HG02610 (cell line): ENCODE data around the gene CUL3.
"Not testable (repeated sequence)": the region's sequence is repeated elsewhere in the genome, so short reads cannot be mapped to it uniquely, and the experiment has no call there.

Experiments
- ATAC-seq: cut with Tn5 transposase; IDR thresholded peaks from one replicate; pipeline ENCODE4 v1.9.1; 2021; ENCODE audit warnings: mild to moderate bottlenecking, moderate library complexity; ENCODE audit not compliant: unreplicated experiment

CUL3 gene

DNA sequence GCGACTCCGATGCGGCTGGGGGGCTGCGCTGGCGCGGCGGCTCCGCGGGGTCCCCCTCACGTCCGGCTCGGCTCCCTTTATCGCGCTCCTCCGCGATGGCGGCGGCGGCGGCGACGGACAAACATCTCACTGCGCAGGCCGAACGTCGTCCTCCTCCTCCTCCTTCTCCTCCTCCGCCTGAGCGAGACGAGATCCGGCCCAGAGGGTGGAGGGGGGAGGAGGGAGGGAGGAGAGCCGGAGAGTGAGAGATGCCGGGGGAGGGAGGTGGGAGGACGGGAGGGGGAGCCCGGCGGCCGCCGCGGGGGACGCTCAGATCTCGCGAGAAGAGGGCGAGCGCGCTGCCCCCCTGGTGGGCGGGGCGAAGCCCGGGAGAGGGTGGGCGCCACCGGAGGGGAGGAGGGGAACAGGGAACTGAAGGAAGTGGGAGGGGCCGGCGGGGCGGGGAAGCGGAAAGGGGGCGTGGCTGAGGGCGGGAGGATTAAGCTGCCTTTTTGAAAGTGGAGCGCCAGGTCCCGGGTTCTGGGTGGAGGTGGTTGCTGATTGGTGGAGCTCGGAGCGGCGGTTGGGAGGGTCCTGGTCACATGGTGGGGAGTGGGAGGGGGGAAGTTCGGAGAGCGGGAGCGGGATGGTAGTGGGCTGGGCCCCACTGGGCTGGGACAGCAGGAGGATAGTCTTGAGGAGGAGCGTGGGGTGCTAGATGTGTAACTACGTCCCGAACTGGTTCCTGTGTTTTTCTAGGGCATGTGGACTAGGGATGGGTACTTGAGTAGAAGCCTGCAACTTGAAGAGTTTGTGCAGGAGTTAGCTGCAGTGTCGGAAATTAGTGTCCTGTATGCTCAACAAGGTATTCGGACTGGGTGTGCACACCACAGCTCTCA is at the start of gene CUL3:
Gene CUL3, minus strand, starts transcription at position 153 of the 878 bp plus-strand sequence. CDS start 354 bp downstream, outside the sequence.
- peak; percentile 81 for ATAC-seq

DNA sequence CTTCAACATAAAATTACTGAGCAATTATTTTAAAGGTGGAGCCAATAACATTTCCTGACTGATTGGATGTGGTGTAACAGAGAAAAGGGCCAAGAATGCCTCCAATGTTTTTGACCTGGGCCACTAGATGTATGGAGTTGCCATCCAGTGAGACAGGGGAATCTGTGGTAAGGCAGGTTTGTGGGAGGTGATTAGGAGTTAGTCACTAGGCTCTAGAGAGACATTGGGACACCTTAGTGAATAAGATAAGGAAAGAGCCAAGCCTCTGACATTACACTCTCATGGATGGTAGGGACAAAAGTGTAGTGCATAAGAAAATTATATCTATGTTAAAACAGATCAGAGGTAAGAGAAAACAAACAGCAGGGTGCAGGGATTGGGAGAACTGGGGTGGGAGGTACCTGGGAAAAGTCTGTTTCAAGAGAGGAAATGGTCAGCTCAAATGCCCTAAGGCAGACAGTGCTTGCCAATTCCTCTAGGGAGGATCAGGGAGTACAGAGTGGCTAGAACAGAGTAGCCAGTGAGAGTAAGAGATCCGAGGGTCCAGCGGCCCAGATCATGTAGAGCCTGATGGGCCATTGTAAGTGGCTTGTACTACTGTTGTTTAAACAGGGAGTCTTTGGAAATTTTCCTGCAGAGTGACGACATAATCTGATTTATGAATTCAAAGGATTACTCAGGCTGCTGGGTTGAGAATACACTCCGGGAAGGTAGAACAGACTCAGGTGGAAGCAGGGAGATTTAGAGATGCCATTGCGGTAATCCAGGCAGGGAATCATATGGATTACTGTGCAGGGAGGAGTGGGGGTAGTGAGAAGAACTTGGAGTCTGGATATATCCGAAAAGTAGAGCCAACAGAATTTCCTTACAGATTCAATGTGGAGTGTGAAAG is 45.7 kb upstream of the CUL3 start:
- ATAC-seq = no peak

DNA sequence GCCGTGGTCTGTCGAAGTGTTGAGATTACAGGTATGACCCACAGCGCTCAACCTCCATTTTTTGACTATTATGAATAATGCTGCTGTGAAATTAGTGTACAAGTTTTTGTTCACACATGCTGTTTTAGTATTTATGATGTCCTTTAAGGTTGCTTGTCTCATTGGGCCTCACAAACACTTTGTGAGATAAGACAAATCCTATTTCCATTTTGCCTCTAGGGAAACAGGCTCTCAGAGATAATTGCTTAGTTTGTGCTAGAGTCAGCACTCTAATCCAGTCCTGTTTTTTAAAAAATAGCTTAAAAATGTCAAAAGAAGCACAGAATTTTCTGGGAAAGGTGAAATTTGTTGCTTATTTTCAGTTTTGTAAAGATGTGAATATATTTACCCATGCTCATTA is 43.3 kb upstream of the CUL3 start:
- no peak for ATAC-seq

DNA sequence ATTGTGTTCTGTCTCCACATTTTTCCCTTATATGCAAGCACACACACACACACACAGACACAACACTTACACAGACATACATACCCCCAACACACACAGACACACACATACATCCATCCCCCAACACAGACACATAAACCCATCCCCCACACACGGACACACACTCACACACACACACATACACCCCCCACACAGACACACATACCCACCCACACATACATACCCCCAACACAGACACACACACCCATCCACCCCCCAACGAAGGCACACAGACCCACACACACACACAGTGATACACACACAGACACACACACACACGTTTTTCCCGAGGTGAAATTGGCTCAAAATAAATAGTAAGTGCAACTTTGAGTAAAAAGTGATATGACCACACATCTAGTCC is 41.6 kb upstream of the CUL3 start:
- ATAC-seq = no peak

DNA sequence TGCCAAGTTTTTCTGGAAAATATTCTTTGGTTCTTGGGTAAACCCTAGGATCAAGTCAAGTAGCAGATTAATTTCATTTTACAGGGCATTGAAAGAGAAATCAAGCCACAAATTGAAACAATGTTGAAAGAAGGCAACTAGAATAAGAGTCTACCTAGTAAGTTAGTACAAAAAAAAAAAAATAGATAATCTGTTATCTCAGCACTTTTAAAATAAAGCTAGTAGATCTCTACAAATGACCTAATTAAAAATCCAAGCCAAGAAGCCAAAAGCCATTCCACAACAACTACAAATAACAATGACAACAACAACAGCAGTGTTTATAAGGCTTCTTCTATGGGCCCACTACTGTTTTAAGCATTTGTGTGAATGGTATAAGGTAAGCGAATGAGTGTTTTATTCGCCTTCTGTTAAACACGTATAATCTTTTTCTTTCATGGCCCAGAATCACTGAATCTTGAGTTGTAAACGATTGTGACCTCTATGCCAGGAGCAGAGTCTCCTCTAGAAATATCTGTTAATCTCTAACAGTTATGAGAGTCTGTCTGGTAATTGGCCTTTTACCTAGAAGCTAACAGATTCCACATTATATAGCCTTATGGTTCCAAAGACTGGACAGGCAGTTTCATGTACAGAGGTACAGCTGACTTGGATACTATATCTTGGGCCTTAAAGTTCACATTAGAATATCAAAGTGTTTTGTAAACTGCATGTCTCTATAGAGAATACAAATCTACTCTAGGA is 28.6 kb upstream of the CUL3 start:
- ATAC-seq = no peak

DNA sequence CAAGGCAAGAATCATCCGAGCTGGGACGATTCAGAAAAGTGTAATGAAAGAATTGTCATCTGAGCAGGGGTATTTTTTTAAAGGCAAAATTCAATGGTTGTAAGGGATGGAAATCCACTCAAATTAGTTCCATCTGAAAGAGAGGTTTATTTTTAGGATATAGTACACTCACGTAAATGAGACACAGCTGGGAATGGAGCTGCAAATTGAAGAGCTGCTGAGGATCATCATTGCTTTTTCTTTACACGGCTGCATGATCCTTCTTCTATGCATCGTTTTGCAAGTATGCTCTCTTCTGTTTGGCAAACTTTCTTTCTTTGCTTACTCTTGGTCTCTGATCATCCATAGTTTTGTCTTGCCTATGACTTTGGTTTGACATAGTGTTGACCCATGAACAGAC is 27.4 kb upstream of the CUL3 start:
- ATAC-seq = no peak

DNA sequence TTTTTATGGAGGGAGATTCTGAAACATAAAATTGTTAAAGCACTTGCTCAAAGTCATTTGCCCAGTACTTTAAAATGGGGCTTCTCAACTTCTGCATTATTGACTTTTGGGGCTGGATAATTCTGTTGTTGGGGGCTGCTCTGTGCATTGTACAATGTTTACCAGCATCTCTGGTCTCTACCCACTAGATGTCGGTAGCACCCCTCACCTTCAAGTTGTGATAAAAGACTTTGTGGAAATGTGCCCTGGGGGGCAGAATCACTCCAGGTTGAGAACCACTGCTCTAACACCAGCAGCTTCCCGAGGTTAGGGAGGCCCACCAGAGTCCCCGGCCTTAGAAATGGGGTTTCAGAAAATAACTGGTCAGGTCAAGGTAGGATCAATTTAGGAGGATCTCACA is 26.8 kb upstream of the CUL3 start:
- ATAC-seq = no peak

DNA sequence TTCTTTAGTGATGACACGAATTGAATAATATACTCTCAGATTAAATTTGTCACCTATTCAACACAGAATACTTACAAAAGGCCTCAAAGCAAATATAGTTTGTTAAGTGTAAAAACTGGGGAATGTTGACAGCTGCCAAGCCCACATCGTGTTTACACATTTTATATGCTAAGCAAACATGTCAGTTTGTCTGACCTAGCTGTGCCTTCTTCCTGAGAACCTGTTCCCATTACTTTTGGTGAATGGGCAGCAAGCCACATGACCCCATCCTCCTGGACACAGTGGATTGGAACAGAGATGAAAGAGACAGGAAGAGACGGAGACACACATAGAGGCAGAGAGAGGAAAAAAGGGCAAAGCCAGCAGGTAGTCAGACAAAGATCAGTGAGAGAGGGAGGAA is 22.9 kb upstream of the CUL3 start:
- ATAC-seq = no peak

DNA sequence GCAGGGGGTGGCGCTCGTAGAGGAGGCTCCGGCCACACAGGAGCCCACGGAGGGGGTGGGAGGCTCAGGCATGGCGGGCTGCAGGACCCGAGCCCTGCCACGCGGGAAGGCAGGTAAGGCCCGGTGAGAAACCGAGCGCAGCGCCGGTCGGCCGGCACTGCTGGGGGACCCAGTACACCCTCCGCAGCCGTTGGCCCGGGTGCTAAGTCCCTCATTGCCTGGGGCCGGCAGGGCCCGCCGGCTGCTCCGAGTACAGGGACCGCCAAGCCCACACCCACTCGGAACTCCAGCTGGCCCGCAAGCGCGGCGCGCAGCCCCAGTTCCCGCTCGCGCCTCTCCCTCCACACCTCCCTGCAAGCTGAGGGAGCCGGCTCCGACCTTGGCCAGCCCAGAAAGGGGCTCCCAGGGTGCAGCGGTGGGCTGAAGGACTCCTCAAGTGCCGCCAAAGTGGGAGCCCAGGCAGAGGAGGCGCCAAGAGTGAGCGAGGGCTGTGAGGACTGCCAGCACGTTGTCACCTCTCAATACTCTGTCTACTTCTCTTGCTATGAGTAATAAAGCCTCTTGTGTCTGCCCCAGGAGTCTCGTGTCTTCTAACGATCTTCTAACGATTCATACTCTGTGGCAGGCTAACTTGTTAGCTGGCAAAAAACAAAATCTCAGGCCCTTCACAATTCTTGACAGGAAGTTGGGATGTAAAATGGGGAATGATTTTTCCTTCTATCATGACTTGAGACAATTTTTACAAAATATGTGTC is 18.8 kb upstream of the CUL3 start:
- ATAC-seq = not testable (repeated sequence)

DNA sequence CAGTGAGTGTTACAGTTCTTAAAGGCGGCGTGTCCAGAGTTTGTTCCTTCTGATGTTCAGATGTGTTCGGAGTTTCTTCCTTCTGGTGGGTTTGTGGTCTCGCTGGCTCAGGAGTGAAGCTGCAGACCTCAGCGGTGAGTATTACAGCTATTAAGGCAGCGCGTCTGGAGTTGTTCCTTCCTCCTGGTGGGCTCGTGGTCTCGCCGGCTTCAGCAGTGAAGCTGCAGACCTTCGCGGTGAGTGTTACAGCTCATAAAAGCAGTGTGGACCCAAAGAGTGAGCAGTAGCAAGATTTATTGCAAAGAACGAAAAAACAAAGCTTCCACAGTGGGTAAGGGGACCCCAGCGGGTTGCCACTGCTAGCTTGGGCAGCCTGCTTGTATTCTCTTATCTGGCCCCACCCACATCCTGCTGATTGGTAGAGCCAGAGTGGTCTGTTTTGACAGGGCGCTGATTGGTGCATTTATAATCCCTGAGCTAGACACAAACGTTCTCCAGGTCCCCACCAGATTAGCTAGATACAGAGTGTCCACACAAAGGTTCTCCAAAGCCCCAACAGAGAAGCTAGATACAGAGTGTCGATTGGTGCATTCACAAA is 17.7 kb upstream of the CUL3 start:
- ATAC-seq = not testable (repeated sequence)

DNA sequence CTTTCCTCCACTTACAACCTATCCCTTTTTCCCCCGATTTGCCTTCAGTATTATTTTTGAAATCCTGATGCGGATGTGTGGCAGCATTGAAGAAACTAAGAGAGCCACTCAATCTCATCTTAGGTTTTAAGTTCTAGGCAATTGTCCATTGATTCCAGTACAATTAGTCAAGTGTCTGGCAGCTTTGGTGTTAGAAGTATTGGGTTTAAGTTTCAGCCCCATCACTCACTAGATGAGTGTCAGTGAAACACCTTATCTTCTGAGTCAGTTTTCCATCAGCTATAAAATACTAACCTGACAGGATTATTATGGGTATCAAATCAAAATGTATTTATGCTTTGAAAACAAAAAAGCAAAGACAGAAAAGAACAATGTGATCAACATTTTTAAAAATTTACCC is 16.8 kb upstream of the CUL3 start:
- peak; percentile 41 for ATAC-seq

DNA sequence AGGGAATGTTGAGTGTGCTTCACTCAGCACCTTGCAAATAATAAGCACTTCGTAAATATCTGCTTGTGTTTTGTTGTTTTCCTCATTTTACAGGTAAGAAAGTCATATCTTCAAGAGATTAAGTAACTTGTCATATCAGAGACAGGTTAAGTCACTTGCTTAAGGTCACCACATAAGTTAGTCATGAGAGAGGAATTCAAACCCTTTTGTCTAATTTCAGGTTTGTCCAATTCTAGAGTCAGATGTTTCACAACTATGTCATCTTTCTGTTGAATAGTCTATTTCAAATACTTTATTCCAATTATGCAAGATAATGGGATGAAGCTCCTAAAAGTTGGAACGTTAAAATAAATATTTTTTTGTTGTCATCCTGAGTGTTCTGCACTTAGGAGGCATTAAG is 13.5 kb upstream of the CUL3 start:
- no peak for ATAC-seq

DNA sequence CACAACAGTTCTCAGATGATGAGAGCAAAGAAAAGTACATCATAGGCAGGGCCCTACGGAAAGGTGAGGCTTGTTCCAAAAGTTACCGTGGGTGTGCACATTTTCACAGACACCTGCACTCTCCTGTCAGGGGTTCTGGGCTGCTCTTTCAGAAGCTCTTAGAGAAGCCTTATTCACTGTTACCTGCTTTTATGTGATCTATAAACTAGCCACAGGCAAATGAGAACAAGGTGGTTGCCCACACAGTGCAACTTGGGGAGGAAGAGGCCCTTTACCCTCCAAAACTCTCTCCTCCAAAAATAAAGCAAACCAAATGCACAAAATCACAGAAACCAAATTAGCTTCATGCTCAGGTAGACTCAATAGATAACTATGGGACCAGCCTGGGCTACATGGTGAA is 11.1 kb upstream of the CUL3 start:
- no peak for ATAC-seq

DNA sequence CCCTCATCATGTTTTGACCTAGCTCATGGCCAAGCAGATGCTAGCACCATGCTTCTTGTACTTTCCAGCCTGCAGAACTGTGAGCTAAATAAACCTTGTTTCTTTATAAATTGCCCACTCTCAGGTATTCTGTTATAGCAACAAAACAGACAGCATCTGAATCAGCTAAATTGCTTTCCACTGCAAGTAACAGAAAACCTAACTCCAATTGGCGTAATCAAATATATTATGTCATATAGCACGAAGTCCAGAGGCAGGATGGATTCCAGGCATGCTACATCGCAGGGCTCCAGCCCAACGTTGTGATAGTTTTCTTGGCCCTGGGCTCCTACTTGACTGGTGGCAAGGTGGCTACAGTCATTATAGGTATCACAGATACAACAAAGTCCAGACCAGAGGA is 10.4 kb upstream of the CUL3 start:
- ATAC-seq = no peak

DNA sequence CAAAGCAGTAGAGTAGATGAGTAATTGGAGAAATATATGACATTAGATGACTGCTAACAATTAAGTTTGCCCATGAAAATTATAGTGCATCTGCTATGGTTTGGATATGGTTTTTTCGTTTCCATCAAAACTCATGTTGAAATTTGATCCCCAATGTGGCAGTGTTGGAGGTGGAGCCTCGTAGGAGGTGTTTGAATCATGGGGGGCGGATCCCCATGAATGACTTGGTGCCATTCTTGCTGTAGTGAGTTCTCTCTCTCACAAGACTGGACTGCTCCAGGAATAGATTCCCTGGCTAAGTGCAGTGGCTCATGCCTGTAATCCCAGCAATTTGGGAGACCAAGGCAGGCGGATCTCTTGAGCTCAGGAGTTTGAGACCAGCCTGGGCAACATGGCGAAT is 9.7 kb upstream of the CUL3 start:
- ATAC-seq = no peak

DNA sequence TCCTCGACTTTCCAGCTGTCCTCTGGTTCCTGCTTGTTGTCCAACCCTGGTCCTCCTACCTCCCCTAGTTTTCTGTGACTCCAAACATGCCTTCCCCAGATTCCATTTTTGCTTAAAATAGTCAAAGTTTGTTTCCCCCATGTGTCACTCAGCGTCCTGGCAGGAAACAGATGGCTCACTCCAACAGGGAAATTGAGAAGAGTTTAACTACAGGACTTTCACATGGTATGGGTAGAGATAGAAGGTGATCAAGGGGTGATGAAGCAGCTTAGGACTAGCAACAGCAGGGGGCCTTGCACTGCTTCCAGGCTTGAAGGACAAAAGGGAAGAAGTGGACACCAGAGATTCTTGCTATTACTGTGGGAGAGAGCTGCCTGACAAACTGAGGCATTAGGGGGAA is 6.1 kb upstream of the CUL3 start:
- no peak for ATAC-seq

DNA sequence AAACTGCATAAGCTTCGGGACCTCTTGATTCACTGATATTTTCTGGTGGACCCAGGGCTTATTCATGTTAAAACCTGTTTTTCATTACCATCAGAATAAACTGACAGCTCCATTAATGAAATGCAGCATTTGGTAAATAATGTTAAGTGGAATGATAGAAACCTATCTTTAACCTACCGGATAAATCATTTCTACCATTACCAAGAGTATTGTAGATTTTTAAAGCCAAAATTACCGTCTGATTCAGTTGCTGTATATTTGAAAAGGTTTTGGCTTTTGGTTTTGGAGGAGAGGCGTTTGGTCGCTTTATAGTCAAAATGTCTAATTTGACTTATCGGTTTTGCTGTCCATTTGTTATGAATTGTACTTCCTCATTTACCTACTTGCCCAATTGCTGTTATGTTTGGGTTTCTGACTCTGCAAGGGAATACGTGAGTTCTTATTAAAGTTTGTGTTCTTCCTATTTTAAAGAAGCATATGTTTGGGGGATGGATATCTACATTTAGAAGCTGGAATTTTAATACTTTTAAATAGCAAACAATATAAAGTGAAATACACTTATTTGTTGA is 1.0 kb upstream of the CUL3 start:
- ATAC-seq = no peak

DNA sequence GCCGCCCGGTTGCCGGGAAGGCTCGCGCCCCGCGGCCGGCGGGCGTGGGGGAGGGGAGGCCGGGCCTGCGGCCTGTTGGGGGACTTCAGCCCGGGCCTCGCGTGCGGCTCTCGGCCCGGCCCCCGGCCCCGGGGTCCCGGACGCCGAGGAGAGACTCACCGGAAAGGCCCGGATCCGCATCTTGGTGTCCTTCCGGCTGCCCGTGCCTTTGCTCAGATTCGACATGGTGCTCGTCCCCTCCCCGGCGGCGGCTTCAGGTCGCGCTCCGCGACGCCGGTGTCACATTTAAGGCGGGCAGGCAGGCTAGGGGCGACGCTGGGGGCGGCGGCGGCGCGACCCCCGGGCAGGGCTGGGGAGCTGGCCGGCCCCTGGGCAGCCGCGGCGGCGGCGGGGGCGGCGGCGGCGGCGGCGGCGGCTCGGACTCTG is 365 bp downstream of the CUL3 start:
- ATAC-seq = peak; percentile 35

DNA sequence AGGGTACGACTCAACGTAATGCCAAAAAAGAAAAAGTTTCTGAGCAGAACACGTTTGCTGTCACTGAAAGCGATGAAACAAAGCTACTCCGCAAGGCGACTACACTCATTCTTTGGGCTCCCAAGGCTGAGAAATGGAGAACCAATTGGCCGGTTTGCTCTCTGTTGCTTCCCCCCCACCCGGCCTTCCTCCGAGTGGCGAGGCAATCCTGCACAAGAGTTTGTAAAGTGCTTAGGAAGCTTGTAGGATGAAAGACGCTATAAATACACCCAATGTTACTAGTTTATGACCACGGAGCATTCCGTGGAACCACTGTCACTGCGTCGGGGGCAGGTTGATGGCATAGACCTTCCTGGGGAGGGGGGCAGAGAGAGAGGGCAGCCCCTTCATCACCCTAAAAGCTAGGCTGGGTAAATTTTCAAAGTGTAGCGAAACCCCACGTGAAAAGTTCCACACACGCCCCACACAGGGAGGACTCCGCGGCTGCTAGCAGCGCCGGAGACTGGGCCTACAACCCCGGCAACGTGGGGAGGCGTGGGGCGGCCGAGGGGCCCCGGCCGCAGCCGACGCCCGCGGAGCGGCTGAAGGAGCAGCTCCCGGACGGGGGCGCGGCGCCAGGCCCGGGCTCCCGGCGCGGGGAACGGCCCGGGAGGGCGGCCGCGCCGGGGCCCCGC is 915 bp downstream of the CUL3 start:
- no peak for ATAC-seq
